Suprapubic skin (tissue), 4 donors: ENCODE data around the gene NEGR1.

Source experiments
- POLR2A ChIP-seq, 2 donors: fragments of 450-650 bp; IDR thresholded peaks; one replicate each; pipeline ENCODE4 v1.6.1; 2017; ENCODE audit warnings: antibody characterized with exemption in 2 of 2, mild to moderate bottlenecking in 2 of 2, moderate library complexity in 2 of 2
- POLR2AphosphoS5 ChIP-seq, 3 donors: sonication (generic); formaldehyde crosslinking; IDR thresholded peaks; one replicate each; pipeline ENCODE4 v1.6.1; 2017; ENCODE audit warnings: antibody characterized with exemption in 3 of 3
- TF ChIP-seq, protein P1 (sequence below), 2 donors: fragments of 200-600 bp in 1 of 2; fragments of 450-650 bp in 1 of 2; sonication (generic) in 1 of 2; IDR thresholded peaks; one replicate each; pipeline ENCODE4 v1.5.1; 2016 to 2019; ENCODE audit warnings: antibody characterized with exemption in 2 of 2, mild to moderate bottlenecking in 1 of 2, moderate library complexity in 1 of 2

DNA sequence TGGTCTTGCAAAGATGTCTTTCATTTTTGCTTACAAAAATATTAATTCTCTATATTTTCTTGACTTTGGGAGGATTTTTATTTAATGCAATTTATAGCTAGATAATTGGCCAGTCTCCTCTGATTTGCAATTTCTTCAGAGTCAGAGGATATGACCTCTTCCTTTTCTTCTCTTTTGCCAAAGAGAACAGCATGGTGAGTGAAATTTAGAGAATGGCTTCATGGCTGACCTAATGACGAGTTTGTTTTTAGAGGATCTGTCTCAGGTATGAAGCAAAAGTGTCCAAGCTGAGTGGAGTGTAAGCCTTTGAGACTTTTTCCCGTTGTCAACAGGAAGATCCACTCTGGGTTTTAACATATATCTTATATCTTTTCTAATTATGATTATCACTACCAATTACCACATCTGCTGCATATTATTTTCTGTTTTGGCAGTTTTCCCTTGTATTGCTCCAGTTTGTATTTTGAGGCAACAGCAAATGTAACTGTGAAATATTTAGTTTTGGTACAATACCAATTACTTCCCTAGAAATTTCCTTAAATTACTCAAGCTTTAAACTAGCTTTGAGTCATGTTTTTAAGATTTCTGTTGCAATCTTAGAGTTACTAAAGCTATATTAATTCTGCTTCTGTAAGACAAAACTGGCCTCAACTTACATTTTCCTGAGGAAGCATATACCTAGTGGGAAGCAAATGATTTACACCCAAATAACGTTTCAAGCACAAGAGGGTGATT is 868.7 kb downstream of the NEGR1 start:
- TF ChIP-seq POLR2AphosphoS5 (IDR thresholded peaks at IDR 0.05), result no peak
- TF ChIP-seq POLR2A (IDR thresholded peaks at IDR 0.05), result no peak
- TF ChIP-seq, protein P1, sequence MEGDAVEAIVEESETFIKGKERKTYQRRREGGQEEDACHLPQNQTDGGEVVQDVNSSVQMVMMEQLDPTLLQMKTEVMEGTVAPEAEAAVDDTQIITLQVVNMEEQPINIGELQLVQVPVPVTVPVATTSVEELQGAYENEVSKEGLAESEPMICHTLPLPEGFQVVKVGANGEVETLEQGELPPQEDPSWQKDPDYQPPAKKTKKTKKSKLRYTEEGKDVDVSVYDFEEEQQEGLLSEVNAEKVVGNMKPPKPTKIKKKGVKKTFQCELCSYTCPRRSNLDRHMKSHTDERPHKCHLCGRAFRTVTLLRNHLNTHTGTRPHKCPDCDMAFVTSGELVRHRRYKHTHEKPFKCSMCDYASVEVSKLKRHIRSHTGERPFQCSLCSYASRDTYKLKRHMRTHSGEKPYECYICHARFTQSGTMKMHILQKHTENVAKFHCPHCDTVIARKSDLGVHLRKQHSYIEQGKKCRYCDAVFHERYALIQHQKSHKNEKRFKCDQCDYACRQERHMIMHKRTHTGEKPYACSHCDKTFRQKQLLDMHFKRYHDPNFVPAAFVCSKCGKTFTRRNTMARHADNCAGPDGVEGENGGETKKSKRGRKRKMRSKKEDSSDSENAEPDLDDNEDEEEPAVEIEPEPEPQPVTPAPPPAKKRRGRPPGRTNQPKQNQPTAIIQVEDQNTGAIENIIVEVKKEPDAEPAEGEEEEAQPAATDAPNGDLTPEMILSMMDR (IDR thresholded peaks at IDR 0.05), result no peak
